ENCODE results near the gene HP1BP3. TPM values are rescaled to one million over a fixed set of nuclear protein-coding genes. Genes with fewer than 3 reads are reported as not detected.

The HP1BP3 gene
- total and polyA plus RNA-seq, 4 donors = 240 to 302 (median 286) TPM

DNA sequence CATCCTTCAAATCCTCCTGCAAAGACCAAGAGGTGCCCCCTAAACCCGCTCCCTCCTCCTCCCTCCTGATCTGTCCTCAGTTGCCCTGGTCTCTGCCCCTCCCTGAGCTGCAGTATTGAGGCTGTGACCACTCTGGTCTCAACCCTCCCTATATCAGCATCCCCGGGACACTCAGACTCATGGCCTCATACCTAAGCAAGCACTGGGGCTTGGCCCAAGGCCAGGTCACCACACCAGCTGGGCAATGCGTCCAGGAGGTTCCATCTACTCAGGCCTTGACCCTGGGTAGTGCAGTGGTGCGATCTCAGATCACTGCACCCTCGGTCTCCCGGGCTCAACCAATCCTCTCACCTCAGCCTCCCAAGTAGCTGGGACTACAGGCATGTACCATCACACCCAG, 79.0 kb downstream of the HP1BP3 start:
- Histone ChIP-seq H3K27ac (ENCODE audit: low read depth, low read length) (no peak overlapping the region), H3K27me3 (ENCODE audit: control insufficient read depth, insufficient read depth, low read length) (no peaks in the 10 kb centered on the region), H3K4me3 (ENCODE audit: low read depth, low read length) (no peak overlapping the region), H3K4me1 (ENCODE audit: control insufficient read depth, insufficient read depth, low read length) (peaks cover 32% of the 10 kb centered on the region), H3K9me3 (ENCODE audit: control insufficient read depth, insufficient read depth, low read length) (no peaks in the 10 kb centered on the region), H3K36me3 (ENCODE audit: control insufficient read depth, insufficient read depth, low read length) (peaks cover 23% of the 10 kb centered on the region)
- DNase-seq (ENCODE audit: low read depth in 4 of 6, low spot score in 6 of 6) = no peak
- WGBS (ENCODE audit: insufficient coverage) = 89% methylated on average over 6 of the region's 6 CpGs

DNA sequence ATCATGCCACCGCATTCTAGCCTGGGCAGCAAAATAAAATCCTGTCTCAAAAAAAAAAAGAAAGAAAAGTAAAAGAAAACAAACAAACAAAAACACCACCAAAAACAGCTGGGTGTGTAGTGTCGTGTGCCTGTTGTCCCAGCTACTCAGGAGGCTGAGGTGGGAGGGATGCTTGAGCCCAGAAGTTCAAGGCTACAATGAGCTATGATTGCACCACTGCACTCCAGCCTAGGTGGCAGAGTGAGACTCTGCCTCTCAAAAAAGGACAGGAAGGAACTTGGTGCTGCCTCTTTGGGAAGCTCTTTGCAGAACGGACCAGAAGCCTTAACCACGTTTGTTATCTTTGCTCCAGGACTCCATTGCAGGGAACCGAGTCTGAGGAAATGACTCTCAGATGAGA, 80.3 kb downstream of the HP1BP3 start:
- no peaks in the 10 kb centered on the region for H3K27me3 ChIP-seq (ENCODE audit: control insufficient read depth, insufficient read depth, low read length)
- H3K9me3 ChIP-seq (ENCODE audit: control insufficient read depth, insufficient read depth, low read length) = no peaks in the 10 kb centered on the region
- no peak for DNase-seq (ENCODE audit: low read depth in 4 of 6, low spot score in 6 of 6)
- H3K4me1 ChIP-seq (ENCODE audit: control insufficient read depth, insufficient read depth, low read length) = peaks cover 28% of the 10 kb centered on the region
- H3K4me3 ChIP-seq (ENCODE audit: low read depth, low read length) = no peak overlapping the region
- no peak overlapping the region for H3K27ac ChIP-seq (ENCODE audit: low read depth, low read length)
- WGBS (ENCODE audit: insufficient coverage) = 56% methylated on average over 3 of the region's 5 CpGs
- H3K36me3 ChIP-seq (ENCODE audit: control insufficient read depth, insufficient read depth, low read length) = peaks cover 31% of the 10 kb centered on the region

DNA sequence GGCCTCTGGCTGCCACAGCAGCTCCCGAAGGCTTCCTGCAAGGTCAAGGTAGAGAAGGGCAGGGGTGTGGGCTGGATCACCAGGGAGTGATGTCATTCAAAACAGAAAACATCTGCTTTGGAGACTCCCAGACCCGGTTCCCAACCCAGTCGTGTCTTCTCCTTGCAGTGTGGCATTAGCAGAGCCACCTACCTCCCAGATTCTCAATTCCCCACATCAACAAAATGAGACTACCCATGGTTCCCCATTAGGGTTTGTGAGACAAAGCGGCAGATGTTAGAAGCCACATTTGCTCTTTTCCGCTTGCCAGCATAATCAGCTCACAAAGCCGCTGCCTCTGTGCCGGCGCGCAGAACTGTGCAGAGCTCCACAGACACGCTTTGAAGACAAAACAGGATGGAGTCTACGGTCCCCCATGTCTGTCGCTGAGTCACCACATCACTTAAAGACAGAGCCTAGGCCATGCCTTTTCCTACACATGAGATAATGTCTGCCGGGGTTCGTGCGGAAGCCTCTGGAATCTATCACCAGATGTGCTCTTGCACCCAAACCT, 81.8 kb downstream of the HP1BP3 start:
- H3K4me1 ChIP-seq (ENCODE audit: control insufficient read depth, insufficient read depth, low read length) = peaks cover 13% of the 10 kb centered on the region
- 50% methylated on average over 12 of the region's 15 CpGs for WGBS (ENCODE audit: insufficient coverage)
- H3K27me3 ChIP-seq (ENCODE audit: control insufficient read depth, insufficient read depth, low read length) = no peaks in the 10 kb centered on the region
- peaks cover 35% of the 10 kb centered on the region for H3K36me3 ChIP-seq (ENCODE audit: control insufficient read depth, insufficient read depth, low read length)
- no peak overlapping the region for H3K27ac ChIP-seq (ENCODE audit: low read depth, low read length)
- DNase-seq (ENCODE audit: low read depth in 4 of 6, low spot score in 6 of 6) = peak in 2 of 6 donors; percentile 44 to 85
- H3K4me3 ChIP-seq (ENCODE audit: low read depth, low read length) = no peak overlapping the region
- H3K9me3 ChIP-seq (ENCODE audit: control insufficient read depth, insufficient read depth, low read length) = no peaks in the 10 kb centered on the region

DNA sequence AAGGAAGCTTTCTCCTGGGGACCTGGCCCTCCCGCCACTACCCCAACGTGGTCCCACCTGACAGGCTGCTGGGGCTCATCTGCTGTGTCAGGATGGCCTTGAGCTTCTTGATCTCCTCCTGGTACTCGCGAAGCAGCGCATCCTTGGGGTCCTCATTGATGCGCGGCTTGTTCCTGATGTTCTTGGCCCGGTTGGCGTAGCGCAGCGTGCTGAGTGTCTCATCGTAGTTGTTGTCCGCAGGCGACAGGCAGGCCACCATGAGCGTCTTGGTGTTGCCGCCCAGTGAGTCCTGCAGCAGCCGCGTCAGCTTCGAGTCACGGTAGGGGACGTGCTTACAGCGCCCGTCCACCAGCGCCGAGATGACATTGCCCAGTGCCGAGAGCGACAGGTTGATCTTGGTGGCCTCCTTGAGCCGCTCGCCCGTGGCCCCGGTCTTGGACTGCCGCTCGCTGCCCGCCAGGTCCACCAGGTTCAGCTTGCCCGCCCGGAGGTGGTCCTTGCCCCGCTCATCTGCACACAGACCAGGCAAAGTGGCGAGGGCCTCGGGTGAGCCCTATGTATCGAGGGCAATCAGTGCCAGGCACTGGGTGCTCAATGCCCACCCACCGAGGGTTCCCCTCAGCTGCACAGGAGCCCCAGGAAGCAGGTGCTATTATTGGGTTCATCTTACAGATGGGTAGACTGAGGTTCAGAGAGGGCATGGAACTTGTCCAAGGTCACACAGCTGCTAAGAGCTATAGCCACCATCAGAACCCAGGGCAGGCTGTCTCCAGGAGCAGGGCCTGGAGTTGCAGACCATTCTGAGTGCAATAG, 82.5 kb downstream of the HP1BP3 start:
- DNase-seq (ENCODE audit: low read depth in 4 of 6, low spot score in 6 of 6) = no peak
- Histone ChIP-seq H3K27ac (ENCODE audit: low read depth, low read length) (no peak overlapping the region), H3K36me3 (ENCODE audit: control insufficient read depth, insufficient read depth, low read length) (peaks cover 37% of the 10 kb centered on the region), H3K4me1 (ENCODE audit: control insufficient read depth, insufficient read depth, low read length) (peaks cover 8% of the 10 kb centered on the region), H3K9me3 (ENCODE audit: control insufficient read depth, insufficient read depth, low read length) (no peaks in the 10 kb centered on the region), H3K27me3 (ENCODE audit: control insufficient read depth, insufficient read depth, low read length) (no peaks in the 10 kb centered on the region), H3K4me3 (ENCODE audit: low read depth, low read length) (no peak overlapping the region)
- 97% methylated on average over 41 of the region's 41 CpGs for WGBS (ENCODE audit: insufficient coverage)

DNA sequence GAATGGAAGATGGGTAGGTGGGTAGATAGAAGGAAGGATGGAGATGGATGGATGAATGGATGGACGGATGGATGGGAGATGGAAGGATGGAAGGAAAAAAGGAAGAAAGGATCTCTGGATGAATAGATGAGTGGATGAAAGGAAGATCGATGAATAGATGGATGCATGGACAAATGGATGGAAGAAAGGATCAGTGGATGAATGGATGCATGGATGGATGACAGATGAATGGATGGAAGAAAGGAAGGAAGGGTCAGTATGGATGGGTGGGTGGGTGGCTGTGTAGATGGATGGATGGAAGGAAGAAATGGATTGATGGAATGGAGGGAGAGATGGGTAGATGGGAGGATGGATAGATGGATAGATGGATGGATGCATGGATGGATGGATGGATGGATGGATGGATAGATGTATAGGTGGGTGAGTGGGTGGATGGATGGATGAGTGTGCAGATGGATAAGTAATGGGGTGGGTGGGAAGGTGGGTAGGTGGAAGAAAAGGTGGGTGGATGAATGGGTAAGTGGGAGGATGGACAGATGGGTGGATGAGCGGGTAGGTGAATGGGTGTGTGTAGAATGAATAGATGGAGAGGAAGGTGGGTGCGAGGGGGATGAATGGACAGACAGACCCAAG, 83.9 kb downstream of the HP1BP3 start:
- DNase-seq (ENCODE audit: low read depth in 4 of 6, low spot score in 6 of 6) = no peak
- no peaks in the 10 kb centered on the region for H3K9me3 ChIP-seq (ENCODE audit: control insufficient read depth, insufficient read depth, low read length)
- no peaks in the 10 kb centered on the region for H3K27me3 ChIP-seq (ENCODE audit: control insufficient read depth, insufficient read depth, low read length)
- H3K4me3 ChIP-seq (ENCODE audit: low read depth, low read length) = no peak overlapping the region
- peaks cover 34% of the 10 kb centered on the region for H3K36me3 ChIP-seq (ENCODE audit: control insufficient read depth, insufficient read depth, low read length)
- H3K4me1 ChIP-seq (ENCODE audit: control insufficient read depth, insufficient read depth, low read length) = peaks cover 8% of the 10 kb centered on the region
- H3K27ac ChIP-seq (ENCODE audit: low read depth, low read length) = no peak overlapping the region
- 83% methylated on average over 3 of the region's 4 CpGs for WGBS (ENCODE audit: insufficient coverage)

DNA sequence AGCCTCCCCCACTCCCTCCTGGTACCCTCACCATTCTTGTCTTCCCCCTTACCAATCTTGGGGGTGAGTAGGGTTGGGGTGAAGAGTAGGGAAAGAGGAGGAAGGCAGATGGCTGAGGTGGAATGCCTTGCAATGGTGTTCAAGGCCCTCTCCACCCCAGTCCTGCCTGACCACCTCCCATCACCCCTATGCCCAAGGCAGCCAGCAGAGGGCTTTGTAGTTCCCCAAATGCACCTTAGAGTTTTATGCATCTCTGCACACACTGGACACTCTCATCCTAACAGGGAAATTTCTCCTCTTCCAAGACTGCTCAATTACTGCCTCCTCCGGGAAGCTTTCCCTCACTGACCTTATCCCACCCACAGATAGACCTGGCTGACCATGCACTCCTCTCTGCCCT, 84.7 kb downstream of the HP1BP3 start:
- no peak overlapping the region for H3K27ac ChIP-seq (ENCODE audit: low read depth, low read length)
- H3K4me1 ChIP-seq (ENCODE audit: control insufficient read depth, insufficient read depth, low read length) = peaks cover 15% of the 10 kb centered on the region
- no peaks in the 10 kb centered on the region for H3K27me3 ChIP-seq (ENCODE audit: control insufficient read depth, insufficient read depth, low read length)
- peaks cover 40% of the 10 kb centered on the region for H3K36me3 ChIP-seq (ENCODE audit: control insufficient read depth, insufficient read depth, low read length)
- H3K9me3 ChIP-seq (ENCODE audit: control insufficient read depth, insufficient read depth, low read length) = no peaks in the 10 kb centered on the region
- 100% methylated on average over 1 of the region's 1 CpG for WGBS (ENCODE audit: insufficient coverage)
- H3K4me3 ChIP-seq (ENCODE audit: low read depth, low read length) = no peak overlapping the region
- no peak for DNase-seq (ENCODE audit: low read depth in 4 of 6, low spot score in 6 of 6)

DNA sequence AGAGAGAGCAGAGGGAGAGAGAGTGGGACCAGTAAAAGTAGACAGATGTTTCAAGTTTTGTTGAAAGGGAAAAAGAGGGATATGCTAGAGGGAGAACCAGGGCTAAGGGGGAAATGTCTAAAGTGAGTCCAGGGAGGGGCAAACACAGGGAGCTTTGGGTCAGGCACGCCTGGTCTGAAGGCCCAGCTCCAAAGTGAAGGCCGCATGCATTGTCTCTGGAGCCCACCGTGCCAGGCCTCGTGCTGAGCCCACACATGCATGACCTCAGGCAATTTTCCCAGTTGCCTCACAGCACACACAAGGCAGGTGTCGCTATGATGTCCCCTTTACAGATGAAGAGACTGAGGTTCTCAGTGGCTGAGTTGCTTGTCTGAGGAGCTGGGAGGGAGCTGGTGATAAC, 85.3 kb downstream of the HP1BP3 start:
- no peak overlapping the region for H3K4me3 ChIP-seq (ENCODE audit: low read depth, low read length)
- 91% methylated on average over 5 of the region's 5 CpGs for WGBS (ENCODE audit: insufficient coverage)
- no peaks in the 10 kb centered on the region for H3K27me3 ChIP-seq (ENCODE audit: control insufficient read depth, insufficient read depth, low read length)
- no peaks in the 10 kb centered on the region for H3K9me3 ChIP-seq (ENCODE audit: control insufficient read depth, insufficient read depth, low read length)
- DNase-seq (ENCODE audit: low read depth in 4 of 6, low spot score in 6 of 6) = no peak
- no peak overlapping the region for H3K27ac ChIP-seq (ENCODE audit: low read depth, low read length)
- H3K36me3 ChIP-seq (ENCODE audit: control insufficient read depth, insufficient read depth, low read length) = peaks cover 40% of the 10 kb centered on the region
- peaks cover 21% of the 10 kb centered on the region for H3K4me1 ChIP-seq (ENCODE audit: control insufficient read depth, insufficient read depth, low read length)

DNA sequence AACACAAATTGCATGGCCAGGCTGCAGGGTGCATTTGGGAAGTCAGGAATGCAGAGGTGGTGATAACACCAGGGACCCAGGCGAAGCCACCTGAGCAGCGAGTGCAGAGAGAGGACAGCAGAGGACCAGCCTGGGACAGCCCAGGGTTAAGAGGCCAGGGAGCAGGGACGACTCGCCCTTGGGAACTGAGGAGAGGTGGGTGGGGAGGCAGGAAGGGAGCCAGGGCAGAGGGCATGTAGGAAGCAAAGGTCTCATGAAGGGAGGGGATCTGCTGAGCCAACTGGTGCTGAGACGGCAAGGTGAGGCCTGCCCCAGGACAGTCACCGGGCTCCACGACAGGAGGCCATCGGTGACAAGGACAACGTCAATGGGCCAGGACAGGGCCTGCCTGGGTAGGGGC, 85.7 kb downstream of the HP1BP3 start:
- no peak overlapping the region for H3K4me3 ChIP-seq (ENCODE audit: low read depth, low read length)
- H3K27ac ChIP-seq (ENCODE audit: low read depth, low read length) = no peak overlapping the region
- H3K9me3 ChIP-seq (ENCODE audit: control insufficient read depth, insufficient read depth, low read length) = no peaks in the 10 kb centered on the region
- H3K36me3 ChIP-seq (ENCODE audit: control insufficient read depth, insufficient read depth, low read length) = peaks cover 40% of the 10 kb centered on the region
- peaks cover 25% of the 10 kb centered on the region for H3K4me1 ChIP-seq (ENCODE audit: control insufficient read depth, insufficient read depth, low read length)
- no peak for DNase-seq (ENCODE audit: low read depth in 4 of 6, low spot score in 6 of 6)
- WGBS (ENCODE audit: insufficient coverage) = 86% methylated on average over 9 of the region's 9 CpGs
- H3K27me3 ChIP-seq (ENCODE audit: control insufficient read depth, insufficient read depth, low read length) = no peaks in the 10 kb centered on the region

DNA sequence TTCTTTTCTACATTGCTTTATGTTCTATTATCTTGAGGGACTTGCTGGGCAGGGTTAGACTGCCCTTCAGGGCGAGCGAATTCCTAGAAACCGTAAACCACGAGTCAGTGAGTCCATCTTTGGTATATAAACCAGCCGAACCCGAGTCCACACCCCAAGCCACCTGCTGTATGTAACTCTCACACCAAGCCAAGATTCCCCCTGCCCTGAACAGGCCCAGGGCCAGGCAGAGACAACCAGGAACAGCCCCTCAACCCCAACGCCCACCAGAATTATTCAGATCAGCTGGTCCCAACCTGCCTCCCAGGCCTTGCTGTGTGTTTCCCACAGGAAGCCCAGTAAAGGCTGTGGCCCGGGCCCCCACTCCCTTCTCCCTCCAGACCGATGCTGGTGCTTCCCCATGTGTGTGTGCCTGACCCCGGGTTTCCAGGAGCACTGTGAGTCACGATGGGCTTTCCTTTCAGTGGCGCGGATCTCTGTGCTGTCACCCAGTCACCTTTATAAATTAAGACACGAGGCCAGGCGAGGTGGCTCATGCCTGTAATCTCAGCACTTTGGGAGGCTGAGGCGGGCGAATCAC, 86.4 kb downstream of the HP1BP3 start:
- Histone ChIP-seq H3K27ac (ENCODE audit: low read depth, low read length) (no peak overlapping the region), H3K4me1 (ENCODE audit: control insufficient read depth, insufficient read depth, low read length) (peaks cover 32% of the 10 kb centered on the region), H3K4me3 (ENCODE audit: low read depth, low read length) (no peak overlapping the region), H3K9me3 (ENCODE audit: control insufficient read depth, insufficient read depth, low read length) (no peaks in the 10 kb centered on the region), H3K36me3 (ENCODE audit: control insufficient read depth, insufficient read depth, low read length) (peaks cover 40% of the 10 kb centered on the region), H3K27me3 (ENCODE audit: control insufficient read depth, insufficient read depth, low read length) (no peaks in the 10 kb centered on the region)
- DNase-seq (ENCODE audit: low read depth in 4 of 6, low spot score in 6 of 6) = no peak
- WGBS (ENCODE audit: insufficient coverage) = 87% methylated on average over 14 of the region's 17 CpGs
